Measurements from ENCODE around the gene CCDC8.

Gene CCDC8

GRCh38 chr19:46413262-46414031 lies at the start of gene CCDC8:
Gene CCDC8 (minus strand): TSS chr19:46413564. CDS start chr19:46412810, 754 bp downstream.
- H3K36me3 Mint-ChIP-seq = peaks cover 3% of the 10 kb centered on the region
- H3K4me1 Mint-ChIP-seq = peaks cover 4% of the 10 kb centered on the region
- H3K27ac Mint-ChIP-seq = no peak within 1 kb of the TSS
- H3K27me3 Mint-ChIP-seq = peaks cover 31% of the 10 kb centered on the region
- H3K9me3 Mint-ChIP-seq = no peaks in the 10 kb centered on the region
- H3K4me3 Mint-ChIP-seq = no peak within 1 kb of the TSS
- DNase-seq (ENCODE audit: low spot score in 2 of 2) (no peak), ATAC-seq (ENCODE audit: low read depth) (no peak)

GRCh38 chr19:46461537-46461936 lies 48.2 kb upstream of the CCDC8 start:
- ATAC-seq (ENCODE audit: low read depth) (no peak), DNase-seq (ENCODE audit: low spot score in 2 of 2) (no peak)
- no peaks in the 10 kb centered on the region for H3K36me3 Mint-ChIP-seq
- no peak overlapping the region for H3K4me3 Mint-ChIP-seq
- H3K27me3 Mint-ChIP-seq = peaks cover 15% of the 10 kb centered on the region
- H3K4me1 Mint-ChIP-seq = peaks cover under 1% of the 10 kb centered on the region
- H3K9me3 Mint-ChIP-seq = peaks cover 2% of the 10 kb centered on the region
- H3K27ac Mint-ChIP-seq = no peak overlapping the region

- H3K27me3 Mint-ChIP-seq = peaks cover 15% of the 10 kb centered on the region
- H3K4me3 Mint-ChIP-seq = no peak overlapping the region
Observed at GRCh38 chr19:46460981-46461380, 47.6 kb upstream of the CCDC8 start.

GRCh38 chr19:46460055-46460454 lies 46.7 kb upstream of the CCDC8 start:
- H3K4me3 Mint-ChIP-seq = no peak overlapping the region
- H3K9me3 Mint-ChIP-seq = no peaks in the 10 kb centered on the region
- no peak for ATAC-seq (ENCODE audit: low read depth)
- H3K27ac Mint-ChIP-seq = no peak overlapping the region
- H3K36me3 Mint-ChIP-seq = no peaks in the 10 kb centered on the region
- H3K27me3 Mint-ChIP-seq = peaks cover 12% of the 10 kb centered on the region
- no peak for DNase-seq (ENCODE audit: low spot score in 2 of 2)
- no peaks in the 10 kb centered on the region for H3K4me1 Mint-ChIP-seq

More at GRCh38 chr19:46460981-46461380, 47.6 kb upstream of the CCDC8 start:
- no peak for ATAC-seq (ENCODE audit: low read depth)
- no peak for DNase-seq (ENCODE audit: low spot score in 2 of 2)
- H3K36me3 Mint-ChIP-seq = no peaks in the 10 kb centered on the region
- no peak overlapping the region for H3K27ac Mint-ChIP-seq
- H3K9me3 Mint-ChIP-seq = peaks cover 2% of the 10 kb centered on the region
- H3K4me1 Mint-ChIP-seq = no peaks in the 10 kb centered on the region

- Mint-ChIP-seq H3K4me3 (no peak overlapping the region), H3K27ac (no peak overlapping the region), H3K9me3 (no peaks in the 10 kb centered on the region), H3K36me3 (no peaks in the 10 kb centered on the region), H3K27me3 (peaks cover 8% of the 10 kb centered on the region), H3K4me1 (no peaks in the 10 kb centered on the region)
- ATAC-seq (ENCODE audit: low read depth) = no peak
- DNase-seq (ENCODE audit: low spot score in 2 of 2) = no peak
Observed at GRCh38 chr19:46456930-46457329, 43.6 kb upstream of the CCDC8 start.

GRCh38 chr19:46454244-46454643 lies 40.9 kb upstream of the CCDC8 start:
- Mint-ChIP-seq H3K9me3 (peaks cover 5% of the 10 kb centered on the region), H3K4me1 (no peaks in the 10 kb centered on the region), H3K27me3 (peaks cover 10% of the 10 kb centered on the region), H3K4me3 (no peak overlapping the region), H3K27ac (no peak overlapping the region), H3K36me3 (peaks cover 2% of the 10 kb centered on the region)
- DNase-seq (ENCODE audit: low spot score in 2 of 2) (no peak), ATAC-seq (ENCODE audit: low read depth) (no peak)

GRCh38 chr19:46453661-46454060 lies 40.3 kb upstream of the CCDC8 start:
- Mint-ChIP-seq H3K9me3 (peaks cover 6% of the 10 kb centered on the region), H3K36me3 (peaks cover 2% of the 10 kb centered on the region), H3K27me3 (peaks cover 10% of the 10 kb centered on the region), H3K4me3 (no peak overlapping the region), H3K27ac (no peak overlapping the region), H3K4me1 (no peaks in the 10 kb centered on the region)
- DNase-seq (ENCODE audit: low spot score in 2 of 2) (no peak), ATAC-seq (ENCODE audit: low read depth) (no peak)

- Mint-ChIP-seq H3K27me3 (peaks cover 4% of the 10 kb centered on the region), H3K27ac (no peak overlapping the region)
- no peak for ATAC-seq (ENCODE audit: low read depth)
Observed at GRCh38 chr19:46452186-46452585, 38.8 kb upstream of the CCDC8 start.

GRCh38 chr19:46451352-46451751 lies 38.0 kb upstream of the CCDC8 start:
- peaks cover 6% of the 10 kb centered on the region for H3K9me3 Mint-ChIP-seq
- H3K27me3 Mint-ChIP-seq = peaks cover 4% of the 10 kb centered on the region
- H3K27ac Mint-ChIP-seq = no peak overlapping the region
- peaks cover 2% of the 10 kb centered on the region for H3K36me3 Mint-ChIP-seq
- DNase-seq (ENCODE audit: low spot score in 2 of 2) (no peak), ATAC-seq (ENCODE audit: low read depth) (no peak)
- H3K4me3 Mint-ChIP-seq = no peak overlapping the region
- no peaks in the 10 kb centered on the region for H3K4me1 Mint-ChIP-seq

More at GRCh38 chr19:46452186-46452585, 38.8 kb upstream of the CCDC8 start:
- Mint-ChIP-seq H3K4me1 (no peaks in the 10 kb centered on the region), H3K9me3 (peaks cover 6% of the 10 kb centered on the region), H3K36me3 (peaks cover 2% of the 10 kb centered on the region), H3K4me3 (no peak overlapping the region)
- DNase-seq (ENCODE audit: low spot score in 2 of 2) = no peak

- no peak for ATAC-seq (ENCODE audit: low read depth)
Observed at GRCh38 chr19:46450737-46451136, 37.4 kb upstream of the CCDC8 start.

GRCh38 chr19:46449228-46449627 lies 35.9 kb upstream of the CCDC8 start:
- Mint-ChIP-seq H3K9me3 (peaks cover 6% of the 10 kb centered on the region), H3K27me3 (peaks cover 6% of the 10 kb centered on the region), H3K4me3 (no peak overlapping the region), H3K4me1 (no peaks in the 10 kb centered on the region), H3K36me3 (peaks cover 2% of the 10 kb centered on the region), H3K27ac (no peak overlapping the region)
- ATAC-seq (ENCODE audit: low read depth) = no peak
- no peak for DNase-seq (ENCODE audit: low spot score in 2 of 2)

More at GRCh38 chr19:46450737-46451136, 37.4 kb upstream of the CCDC8 start:
- no peaks in the 10 kb centered on the region for H3K4me1 Mint-ChIP-seq
- H3K27ac Mint-ChIP-seq = no peak overlapping the region
- H3K4me3 Mint-ChIP-seq = no peak overlapping the region
- H3K36me3 Mint-ChIP-seq = peaks cover 2% of the 10 kb centered on the region
- peaks cover 6% of the 10 kb centered on the region for H3K9me3 Mint-ChIP-seq
- H3K27me3 Mint-ChIP-seq = peaks cover 6% of the 10 kb centered on the region
- no peak for DNase-seq (ENCODE audit: low spot score in 2 of 2)

- H3K4me1 Mint-ChIP-seq = no peaks in the 10 kb centered on the region
- H3K4me3 Mint-ChIP-seq = no peak overlapping the region
- DNase-seq (ENCODE audit: low spot score in 2 of 2) (no peak), ATAC-seq (ENCODE audit: low read depth) (no peak)
- peaks cover 6% of the 10 kb centered on the region for H3K9me3 Mint-ChIP-seq
- peaks cover 6% of the 10 kb centered on the region for H3K27me3 Mint-ChIP-seq
- peaks cover 2% of the 10 kb centered on the region for H3K36me3 Mint-ChIP-seq
- no peak overlapping the region for H3K27ac Mint-ChIP-seq
Observed at GRCh38 chr19:46448601-46449000, 35.2 kb upstream of the CCDC8 start.

- peaks cover 2% of the 10 kb centered on the region for H3K36me3 Mint-ChIP-seq
- H3K27me3 Mint-ChIP-seq = peaks cover 6% of the 10 kb centered on the region
- H3K4me1 Mint-ChIP-seq = peaks cover 4% of the 10 kb centered on the region
- DNase-seq (ENCODE audit: low spot score in 2 of 2) (no peak), ATAC-seq (ENCODE audit: low read depth) (no peak)
- H3K9me3 Mint-ChIP-seq = peaks cover 6% of the 10 kb centered on the region
- no peak overlapping the region for H3K27ac Mint-ChIP-seq
- no peak overlapping the region for H3K4me3 Mint-ChIP-seq
Observed at GRCh38 chr19:46447824-46448223, 34.5 kb upstream of the CCDC8 start.

GRCh38 chr19:46447006-46447405 lies 33.6 kb upstream of the CCDC8 start:
- peaks cover 6% of the 10 kb centered on the region for H3K9me3 Mint-ChIP-seq
- H3K36me3 Mint-ChIP-seq = peaks cover 2% of the 10 kb centered on the region
- ATAC-seq (ENCODE audit: low read depth) (peak; percentile 66), DNase-seq (ENCODE audit: low spot score in 2 of 2) (no peak)
- H3K4me1 Mint-ChIP-seq = peaks cover 4% of the 10 kb centered on the region
- H3K27ac Mint-ChIP-seq = no peak overlapping the region
- H3K27me3 Mint-ChIP-seq = peaks cover 6% of the 10 kb centered on the region
- no peak overlapping the region for H3K4me3 Mint-ChIP-seq

- H3K4me3 Mint-ChIP-seq = no peak overlapping the region
- H3K27ac Mint-ChIP-seq = no peak overlapping the region
- peaks cover 4% of the 10 kb centered on the region for H3K4me1 Mint-ChIP-seq
- peaks cover 6% of the 10 kb centered on the region for H3K9me3 Mint-ChIP-seq
- no peak for DNase-seq (ENCODE audit: low spot score in 2 of 2)
- peaks cover 2% of the 10 kb centered on the region for H3K36me3 Mint-ChIP-seq
- peaks cover 6% of the 10 kb centered on the region for H3K27me3 Mint-ChIP-seq
- no peak for ATAC-seq (ENCODE audit: low read depth)
Observed at GRCh38 chr19:46446021-46446420, 32.7 kb upstream of the CCDC8 start.
